Keratinocyte (primary cell): ENCODE results near the gene GID8.

Experiments used
- EZH2 ChIP-seq: IDR thresholded peaks from one replicate; pipeline ENCODE4 v1.6.1; 2012; ENCODE audit warnings: inconsistent platforms, mild to moderate bottlenecking, low read length, moderate library complexity
- TF ChIP-seq, protein P1 (sequence below), 3 experiments: IDR thresholded peaks in 1 of 3; conservative IDR thresholded peaks in 1 of 3; optimal IDR thresholded peaks in 1 of 3; 2 replicates in 2 of 3; 3 replicates in 1 of 3; pipeline versions ENCODE3 to v1.5.1; 2011; ENCODE audit warnings: low read length in 3 of 3, mild to moderate bottlenecking in 3 of 3, moderate library complexity in 2 of 3, control low read depth in 1 of 3, inconsistent platforms in 1 of 3; ENCODE audit not compliant: insufficient read depth in 2 of 3; ENCODE audit errors: extremely low read depth in 1 of 3

DNA sequence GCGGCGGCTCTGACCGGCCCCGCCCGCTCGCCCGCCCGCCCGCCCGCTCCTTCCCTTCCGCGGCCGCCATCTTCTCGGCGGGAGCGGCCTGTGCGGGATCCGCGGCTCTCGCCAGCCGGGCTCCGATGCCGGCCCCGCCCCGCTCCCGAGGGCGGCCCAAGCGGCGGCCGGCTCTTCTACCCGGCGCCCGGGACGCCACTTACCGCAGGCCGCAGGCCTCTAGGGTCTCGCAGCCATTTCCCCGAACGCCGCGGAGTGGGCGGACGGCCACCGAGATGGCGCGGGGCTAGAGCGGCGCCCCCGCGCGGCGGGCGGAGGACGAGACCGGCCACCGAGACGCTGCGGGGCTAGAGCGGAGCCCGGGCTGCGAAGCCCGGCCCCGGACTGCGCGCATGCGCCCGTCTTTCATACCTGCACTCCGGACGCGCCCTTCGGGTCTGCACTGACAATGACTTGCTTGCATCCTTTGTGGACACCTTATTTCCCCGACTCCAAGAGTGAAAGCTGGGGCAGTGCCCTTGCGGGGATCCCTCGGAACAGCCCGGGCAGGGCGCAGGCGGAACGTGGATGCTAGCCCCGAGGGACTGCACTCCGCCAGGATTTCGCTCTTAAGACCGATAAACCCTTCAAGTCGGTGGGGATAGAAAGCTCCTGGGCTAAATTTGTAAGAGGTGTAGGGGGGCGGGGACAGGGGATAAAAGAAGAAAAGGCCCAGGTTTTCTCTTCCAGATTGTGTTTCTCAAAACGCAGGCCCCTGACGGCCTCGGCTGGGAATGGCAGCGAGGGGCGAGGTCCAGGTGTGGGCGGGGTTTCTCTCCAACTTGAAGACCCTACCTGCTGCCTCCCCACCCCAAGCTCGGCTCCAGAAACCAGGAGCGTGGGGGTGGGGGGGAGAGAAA lies 11.5 kb upstream of the GID8 start, which contains the start of gene DIDO1:
- TF ChIP-seq, protein P1, sequence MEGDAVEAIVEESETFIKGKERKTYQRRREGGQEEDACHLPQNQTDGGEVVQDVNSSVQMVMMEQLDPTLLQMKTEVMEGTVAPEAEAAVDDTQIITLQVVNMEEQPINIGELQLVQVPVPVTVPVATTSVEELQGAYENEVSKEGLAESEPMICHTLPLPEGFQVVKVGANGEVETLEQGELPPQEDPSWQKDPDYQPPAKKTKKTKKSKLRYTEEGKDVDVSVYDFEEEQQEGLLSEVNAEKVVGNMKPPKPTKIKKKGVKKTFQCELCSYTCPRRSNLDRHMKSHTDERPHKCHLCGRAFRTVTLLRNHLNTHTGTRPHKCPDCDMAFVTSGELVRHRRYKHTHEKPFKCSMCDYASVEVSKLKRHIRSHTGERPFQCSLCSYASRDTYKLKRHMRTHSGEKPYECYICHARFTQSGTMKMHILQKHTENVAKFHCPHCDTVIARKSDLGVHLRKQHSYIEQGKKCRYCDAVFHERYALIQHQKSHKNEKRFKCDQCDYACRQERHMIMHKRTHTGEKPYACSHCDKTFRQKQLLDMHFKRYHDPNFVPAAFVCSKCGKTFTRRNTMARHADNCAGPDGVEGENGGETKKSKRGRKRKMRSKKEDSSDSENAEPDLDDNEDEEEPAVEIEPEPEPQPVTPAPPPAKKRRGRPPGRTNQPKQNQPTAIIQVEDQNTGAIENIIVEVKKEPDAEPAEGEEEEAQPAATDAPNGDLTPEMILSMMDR (optimal IDR thresholded peaks at IDR 0.05 in 1 of 3, IDR thresholded peaks at IDR 0.05 in 1 of 3, conservative IDR thresholded peaks at IDR 0.05 in 1 of 3; ENCODE audit: extremely low read depth in 1 of 3, insufficient read depth in 2 of 3, low read length in 3 of 3) = peak; percentile 16 to 67 (median 61)
- no peak for TF ChIP-seq EZH2
